ENCODE data around the gene DOCK8.

Gene DOCK8

DNA sequence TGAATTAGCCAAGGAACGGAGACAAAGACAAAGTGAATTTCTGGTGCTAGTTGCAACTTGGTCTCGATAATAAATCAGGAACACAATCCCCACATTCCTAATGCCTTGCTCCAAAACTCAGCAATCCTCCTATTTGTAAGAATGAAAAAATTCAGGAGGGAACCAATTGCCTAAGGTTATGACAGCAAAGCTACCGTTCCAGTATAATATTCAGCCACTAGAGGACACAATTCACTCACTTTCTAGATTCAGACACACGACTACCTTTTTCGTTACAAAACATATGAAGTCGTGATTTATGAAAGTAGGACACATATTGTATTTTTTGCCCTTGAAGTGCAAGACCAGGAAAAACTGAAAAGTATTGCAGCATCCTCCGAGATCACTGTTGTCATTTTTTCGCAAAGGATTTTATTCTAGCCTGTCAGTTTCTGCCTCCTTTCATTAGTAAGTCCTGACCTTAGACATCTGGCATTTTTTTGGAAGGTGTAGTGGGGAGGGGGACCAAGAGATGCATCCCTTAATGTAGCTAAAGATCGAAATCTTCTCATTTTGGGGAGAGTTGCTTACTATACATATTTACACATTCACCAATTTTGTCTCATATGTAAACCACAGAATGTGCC, 133.1 kb downstream of the DOCK8 start:
- Histone ChIP-seq H3K9me3 (ENCODE audit: low read length) (no peaks in the 10 kb centered on the region), H3K4me2 (ENCODE audit: low read length) (no peak overlapping the region)

DNA sequence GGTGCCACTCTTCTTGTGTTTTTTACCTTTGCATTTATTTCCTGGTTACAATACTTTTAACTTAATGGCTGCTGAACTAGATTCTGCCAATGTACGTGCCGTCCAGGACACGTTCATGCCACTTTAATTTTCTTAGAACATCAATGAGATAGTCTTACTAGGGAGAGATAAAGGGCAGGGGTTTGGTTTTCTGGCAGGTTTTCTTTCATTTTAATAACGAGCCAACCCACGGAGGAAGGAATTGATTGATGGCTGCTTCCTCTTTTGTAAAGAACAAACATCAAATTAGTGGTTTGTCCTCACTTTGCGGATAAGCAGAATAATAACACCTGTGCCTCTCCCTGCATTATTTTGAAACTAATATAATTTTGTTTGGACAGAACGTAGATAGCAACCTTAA, 135.7 kb downstream of the DOCK8 start:
- no peak overlapping the region for H2AFZ ChIP-seq (ENCODE audit: low read length)
- peak overlapping the region; percentile 16; the same call in 1 of the 2 replicates for H3K4me2 ChIP-seq (ENCODE audit: low read length)
- no peak overlapping the region for H3K27ac ChIP-seq (ENCODE audit: low read depth, low read length, poor library complexity, severe bottlenecking)
- H3K4me1 ChIP-seq (ENCODE audit: insufficient read depth, low read length, severe bottlenecking), result peaks cover 13% of the 10 kb centered on the region
- no peak overlapping the region for H3K4me3 ChIP-seq (ENCODE audit: low read depth, low read length, poor library complexity, severe bottlenecking)
- no peaks in the 10 kb centered on the region for H4K20me1 ChIP-seq (ENCODE audit: insufficient read depth, low read length)
- H3K36me3 ChIP-seq (ENCODE audit: insufficient read depth, low read length), result no peaks in the 10 kb centered on the region
- no peaks in the 10 kb centered on the region for H3K27me3 ChIP-seq (ENCODE audit: insufficient read depth, low read length)
- H3F3A ChIP-seq (ENCODE audit: insufficient read depth, low read length), result no peaks in the 10 kb centered on the region
- H3K9me2 ChIP-seq (ENCODE audit: low read depth, low read length), result no peaks in the 10 kb centered on the region
- H3K9ac ChIP-seq (ENCODE audit: low read length), result no peak overlapping the region
- H3K9me3 ChIP-seq (ENCODE audit: low read length), result no peaks in the 10 kb centered on the region
- H3K79me2 ChIP-seq (ENCODE audit: insufficient read depth, low read length), result no peaks in the 10 kb centered on the region
- TF ChIP-seq, protein P1, sequence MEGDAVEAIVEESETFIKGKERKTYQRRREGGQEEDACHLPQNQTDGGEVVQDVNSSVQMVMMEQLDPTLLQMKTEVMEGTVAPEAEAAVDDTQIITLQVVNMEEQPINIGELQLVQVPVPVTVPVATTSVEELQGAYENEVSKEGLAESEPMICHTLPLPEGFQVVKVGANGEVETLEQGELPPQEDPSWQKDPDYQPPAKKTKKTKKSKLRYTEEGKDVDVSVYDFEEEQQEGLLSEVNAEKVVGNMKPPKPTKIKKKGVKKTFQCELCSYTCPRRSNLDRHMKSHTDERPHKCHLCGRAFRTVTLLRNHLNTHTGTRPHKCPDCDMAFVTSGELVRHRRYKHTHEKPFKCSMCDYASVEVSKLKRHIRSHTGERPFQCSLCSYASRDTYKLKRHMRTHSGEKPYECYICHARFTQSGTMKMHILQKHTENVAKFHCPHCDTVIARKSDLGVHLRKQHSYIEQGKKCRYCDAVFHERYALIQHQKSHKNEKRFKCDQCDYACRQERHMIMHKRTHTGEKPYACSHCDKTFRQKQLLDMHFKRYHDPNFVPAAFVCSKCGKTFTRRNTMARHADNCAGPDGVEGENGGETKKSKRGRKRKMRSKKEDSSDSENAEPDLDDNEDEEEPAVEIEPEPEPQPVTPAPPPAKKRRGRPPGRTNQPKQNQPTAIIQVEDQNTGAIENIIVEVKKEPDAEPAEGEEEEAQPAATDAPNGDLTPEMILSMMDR (IDR thresholded peaks at IDR 0.05; ENCODE audit: low read length), result no peak

More for the DNA sequence above, 133.1 kb downstream of the DOCK8 start:
- H3K27ac ChIP-seq (ENCODE audit: low read depth, low read length, poor library complexity, severe bottlenecking), result no peak overlapping the region
- no peak overlapping the region for H3K9ac ChIP-seq (ENCODE audit: low read length)
- H3K4me1 ChIP-seq (ENCODE audit: insufficient read depth, low read length, severe bottlenecking), result peaks cover 13% of the 10 kb centered on the region
- H3K9me2 ChIP-seq (ENCODE audit: low read depth, low read length), result no peaks in the 10 kb centered on the region
- TF ChIP-seq, protein P1 (IDR thresholded peaks at IDR 0.05; ENCODE audit: low read length), result peak; percentile 70
- no peak for TF ChIP-seq EZH2 (IDR thresholded peaks at IDR 0.05; ENCODE audit: borderline replicate concordance, low read length)
- no peak overlapping the region for H2AFZ ChIP-seq (ENCODE audit: low read length)
- H4K20me1 ChIP-seq (ENCODE audit: insufficient read depth, low read length), result no peaks in the 10 kb centered on the region
- no peaks in the 10 kb centered on the region for H3K27me3 ChIP-seq (ENCODE audit: insufficient read depth, low read length)
- no peak overlapping the region for H3K4me3 ChIP-seq (ENCODE audit: low read depth, low read length, poor library complexity, severe bottlenecking)
- no peaks in the 10 kb centered on the region for H3K36me3 ChIP-seq (ENCODE audit: insufficient read depth, low read length)
- no peaks in the 10 kb centered on the region for H3F3A ChIP-seq (ENCODE audit: insufficient read depth, low read length)
- no peaks in the 10 kb centered on the region for H3K79me2 ChIP-seq (ENCODE audit: insufficient read depth, low read length)

DNA sequence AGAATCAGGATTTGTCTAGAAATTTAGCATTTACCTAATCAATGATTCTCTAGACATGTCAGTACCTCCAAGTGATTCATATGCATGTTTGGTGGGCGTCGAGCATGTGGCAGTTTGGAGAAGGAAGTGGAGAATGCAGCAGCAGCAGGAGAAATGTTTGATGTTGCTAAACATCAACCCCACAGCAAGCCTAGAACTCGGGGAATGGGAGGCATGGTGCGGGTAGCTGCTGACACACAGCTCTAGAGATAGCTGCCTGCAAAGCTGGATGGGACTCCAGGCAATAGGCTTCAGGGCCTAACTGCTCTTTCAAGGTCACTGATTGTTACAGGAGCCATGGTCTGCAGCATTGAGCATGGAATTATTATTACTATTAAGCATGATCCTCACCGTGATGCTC, 137.3 kb downstream of the DOCK8 start:
- Histone ChIP-seq H2AFZ (ENCODE audit: low read length) (no peak overlapping the region), H3K9ac (ENCODE audit: low read length) (no peak overlapping the region), H3F3A (ENCODE audit: insufficient read depth, low read length) (no peaks in the 10 kb centered on the region), H3K27me3 (ENCODE audit: insufficient read depth, low read length) (no peaks in the 10 kb centered on the region), H3K9me3 (ENCODE audit: low read length) (no peaks in the 10 kb centered on the region), H3K9me2 (ENCODE audit: low read depth, low read length) (no peaks in the 10 kb centered on the region), H3K4me1 (ENCODE audit: insufficient read depth, low read length, severe bottlenecking) (peaks cover 13% of the 10 kb centered on the region), H4K20me1 (ENCODE audit: insufficient read depth, low read length) (no peaks in the 10 kb centered on the region), H3K27ac (ENCODE audit: low read depth, low read length, poor library complexity, severe bottlenecking) (no peak overlapping the region), H3K4me3 (ENCODE audit: low read depth, low read length, poor library complexity, severe bottlenecking) (no peak overlapping the region), H3K36me3 (ENCODE audit: insufficient read depth, low read length) (no peaks in the 10 kb centered on the region), H3K79me2 (ENCODE audit: insufficient read depth, low read length) (no peaks in the 10 kb centered on the region), H3K4me2 (ENCODE audit: low read length) (no peak overlapping the region)
- TF ChIP-seq, protein P1 (IDR thresholded peaks at IDR 0.05; ENCODE audit: low read length), result no peak
- no peak for TF ChIP-seq EZH2 (IDR thresholded peaks at IDR 0.05; ENCODE audit: borderline replicate concordance, low read length)

Data from OCI-LY1 (cell line).